H9 (cell line): ENCODE data around the gene COL23A1. TPM values are rescaled to one million over a fixed set of nuclear protein-coding genes. Genes with fewer than 3 reads are reported as not detected.

Source experiments
- DNase-seq: peaks from one replicate; pipeline ENCODE4 v3.0.0-alpha.2; 2017
- H2AFZ ChIP-seq: one replicate; pipeline ENCODE4 v1.6.1; 2013; ENCODE audit warnings: mild to moderate bottlenecking, low read length, control low read depth, moderate library complexity
- H2AK5ac ChIP-seq: 2 replicates; pipeline ENCODE4 v1.6.1; 2013; ENCODE audit warnings: low read length, control low read depth, mixed read lengths; ENCODE audit not compliant: insufficient read length
- H2BK120ac ChIP-seq: one replicate; pipeline ENCODE4 v1.6.1; 2013; ENCODE audit warnings: low read depth, mild to moderate bottlenecking, low read length, control low read depth, inconsistent platforms; ENCODE audit not compliant: poor library complexity, severe bottlenecking
- H2BK12ac ChIP-seq: 2 replicates; pipeline ENCODE4 v1.6.1; 2013; ENCODE audit warnings: low read length, control low read depth, mixed read lengths, low read depth; ENCODE audit not compliant: insufficient read length
- H2BK15ac ChIP-seq: 2 replicates; pipeline ENCODE4 v1.6.1; 2013; ENCODE audit warnings: low read depth, low read length, control low read depth
- H2BK20ac ChIP-seq: one replicate; pipeline ENCODE4 v1.6.1; 2013; ENCODE audit warnings: low read depth, mild to moderate bottlenecking, low read length, control low read depth, inconsistent platforms; ENCODE audit not compliant: poor library complexity, severe bottlenecking
- H2BK5ac ChIP-seq: 2 replicates; pipeline ENCODE4 v1.6.1; 2013; ENCODE audit warnings: low read length, control low read depth, mixed read lengths; ENCODE audit not compliant: insufficient read length
- H3K14ac ChIP-seq: 2 replicates; pipeline ENCODE4 v1.6.1; 2013; ENCODE audit warnings: low read length, control low read depth; ENCODE audit not compliant: insufficient read depth
- H3K18ac ChIP-seq: 2 replicates; pipeline ENCODE4 v1.6.1; 2013; ENCODE audit warnings: low read depth, mild to moderate bottlenecking, mixed read lengths, low read length, control low read depth; ENCODE audit not compliant: insufficient read length
- H3K23ac ChIP-seq: 2 replicates; pipeline ENCODE4 v1.6.1; 2013; ENCODE audit warnings: low read length, control low read depth, mixed read lengths, low read depth; ENCODE audit not compliant: insufficient read length
- H3K23me2 ChIP-seq: 2 replicates; pipeline ENCODE4 v1.6.1; 2013; ENCODE audit warnings: low read depth, mild to moderate bottlenecking, mixed read lengths, low read length, control low read depth; ENCODE audit not compliant: insufficient read length, poor library complexity, severe bottlenecking
- H3K27ac ChIP-seq: 2 replicates; pipeline ENCODE4 v1.5.1; 2013; ENCODE audit warnings: low read length, control low read depth, mixed read lengths, low read depth; ENCODE audit not compliant: insufficient read length
- H3K27me3 ChIP-seq: 2 replicates; pipeline ENCODE4 v1.6.1; 2013; ENCODE audit warnings: low read length, control low read depth, inconsistent platforms; ENCODE audit not compliant: insufficient read depth
- H3K4ac ChIP-seq: 2 replicates; pipeline ENCODE4 v1.6.1; 2013; ENCODE audit warnings: low read depth, mild to moderate bottlenecking, control low read depth, inconsistent platforms, low read length, moderate library complexity
- H3K4me1 ChIP-seq: 2 replicates; pipeline ENCODE4 v1.6.1; 2013; ENCODE audit warnings: low read length, control low read depth, inconsistent platforms; ENCODE audit not compliant: insufficient read depth
- H3K4me2 ChIP-seq: 2 replicates; pipeline ENCODE4 v1.6.1; 2013; ENCODE audit warnings: low read length, control low read depth, mixed read lengths; ENCODE audit not compliant: insufficient read length, insufficient read depth
- H3K56ac ChIP-seq: 2 replicates; pipeline ENCODE4 v1.6.1; 2013; ENCODE audit warnings: low read depth, mild to moderate bottlenecking, mixed read lengths, low read length, control low read depth; ENCODE audit not compliant: insufficient read length
- H3K79me1 ChIP-seq: 2 replicates; pipeline ENCODE4 v1.6.1; 2013; ENCODE audit warnings: low read depth, mild to moderate bottlenecking, moderate library complexity, low read length, control low read depth, inconsistent platforms; ENCODE audit not compliant: insufficient read depth, poor library complexity, severe bottlenecking
- H3K79me2 ChIP-seq: 2 replicates; pipeline ENCODE4 v1.6.1; 2013; ENCODE audit warnings: low read length, control low read depth, inconsistent platforms; ENCODE audit not compliant: insufficient read depth
- H3K9ac ChIP-seq: 2 replicates; pipeline ENCODE4 v1.6.1; 2013; ENCODE audit warnings: low read length, control low read depth, mixed read lengths; ENCODE audit not compliant: insufficient read length; ENCODE audit errors: extremely low read depth
- H3K9me3 ChIP-seq: one replicate; pipeline ENCODE4 v1.6.1; 2013; ENCODE audit warnings: low read depth, low read length, inconsistent platforms; ENCODE audit not compliant: control insufficient read depth
- H3T11ph ChIP-seq: one replicate; pipeline ENCODE4 v1.6.1; 2013; ENCODE audit warnings: mild to moderate bottlenecking, low read length, control low read depth, inconsistent platforms
- H4K20me1 ChIP-seq: one replicate; pipeline ENCODE4 v1.6.1; 2013; ENCODE audit not compliant: control insufficient read depth, insufficient read length, insufficient read depth
- H4K5ac ChIP-seq: 2 replicates; pipeline ENCODE4 v1.6.1; 2013; ENCODE audit warnings: low read depth, mild to moderate bottlenecking, mixed read lengths, low read length, control low read depth; ENCODE audit not compliant: insufficient read length
- H4K8ac ChIP-seq: replicated peaks from 2 replicates; pipeline ENCODE4 v1.6.1; 2013; ENCODE audit warnings: low read length, control low read depth, mixed read lengths, low read depth; ENCODE audit not compliant: insufficient read length
- H4K91ac ChIP-seq: 2 replicates; pipeline ENCODE4 v1.6.1; 2013; ENCODE audit warnings: low read depth, mild to moderate bottlenecking, moderate library complexity, mixed read lengths, low read length, control low read depth; ENCODE audit not compliant: insufficient read length
- H3K27ac Mint-ChIP-seq, 3 experiments: 2 replicates in 2 of 3; 3 replicates in 1 of 3; pipeline ENCODE4 v1.8.0; 2020 to 2021; ENCODE audit warnings: mixed read lengths in 3 of 3, mild to moderate bottlenecking in 1 of 3, moderate library complexity in 1 of 3
- H3K27me3 Mint-ChIP-seq: 2 replicates; pipeline ENCODE4 v1.8.0; 2021; ENCODE audit warnings: low read depth, mild to moderate bottlenecking, moderate library complexity, mixed read lengths
- H3K36me3 Mint-ChIP-seq, 3 experiments: 2 replicates in 2 of 3; 3 replicates in 1 of 3; pipeline ENCODE4 v1.8.0; 2020 to 2021; ENCODE audit warnings: low read depth in 3 of 3, mixed read lengths in 3 of 3; ENCODE audit not compliant: insufficient read depth in 1 of 3
- H3K4me1 Mint-ChIP-seq, 2 experiments: 2 replicates each; pipeline ENCODE4 v1.8.0; 2020; ENCODE audit warnings: mixed read lengths in 2 of 2
- H3K4me3 Mint-ChIP-seq, 2 experiments: 2 replicates in 1 of 2; 3 replicates in 1 of 2; pipeline ENCODE4 v1.8.0; 2020 to 2021; ENCODE audit warnings: mild to moderate bottlenecking in 2 of 2, mixed read lengths in 2 of 2, moderate library complexity in 1 of 2
- H3K9me3 Mint-ChIP-seq, 2 experiments: 2 replicates in 1 of 2; 3 replicates in 1 of 2; pipeline ENCODE4 v1.8.0; 2020; ENCODE audit warnings: mild to moderate bottlenecking in 2 of 2, mixed read lengths in 2 of 2, moderate library complexity in 1 of 2
- CTCF ChIP-seq: fragments of 200-600 bp; sonication (generic); conservative IDR thresholded peaks from 3 replicates; pipeline ENCODE4 v1.8.0; 2021; ENCODE audit warnings: antibody characterized with exemption, mild to moderate bottlenecking
- WGBS: extraction: QIAGEN DNeasy Blood & Tissue Kit; methylation state at CpG from one replicate; pipeline ENCODE4 v1.1.7; 2013; ENCODE audit warnings: missing lambda C conversion rate, low lambda C conversion rate, mixed read lengths; ENCODE audit not compliant: insufficient read length; ENCODE audit errors: extremely low coverage; 5-methylcytosine and 5-hydroxymethylcytosine counted together
- total RNA-seq: library from RNA; stranded (reverse); gene quantifications from 2 replicates; pipeline ENCODE4 v1.2.1, GENCODE V29; 2021

COL23A1 gene
- total RNA-seq, 1 experiment from 2014 or later: 2.6 TPM

- Histone ChIP-seq H3K27ac (no peak overlapping the region), H3K14ac (no peak overlapping the region), H2AK5ac (no peak overlapping the region), H2AFZ (no peak overlapping the region), H4K91ac (no peak overlapping the region), H3K56ac (no peak overlapping the region), H4K5ac (no peak overlapping the region), H3K18ac (no peak overlapping the region), H3K79me2 (no peaks in the 10 kb centered on the region), H2BK5ac (no peak overlapping the region), H3T11ph (no peak overlapping the region), H4K8ac (no peak overlapping the region), H3K9ac (no peak overlapping the region), H2BK120ac (no peak overlapping the region), H3K23ac (no peak overlapping the region), H4K20me1 (no peaks in the 10 kb centered on the region), H3K4ac (no peak overlapping the region), H3K79me1 (no peaks in the 10 kb centered on the region), H2BK12ac (no peak overlapping the region), H3K9me3 (no peaks in the 10 kb centered on the region), H3K4me1 (no peaks in the 10 kb centered on the region), H3K23me2 (no peaks in the 10 kb centered on the region), H3K27me3 (no peaks in the 10 kb centered on the region), H2BK15ac (no peak overlapping the region), H3K4me2 (no peak overlapping the region), H2BK20ac (no peak overlapping the region)
- no peak for DNase-seq
- Mint-ChIP-seq H3K36me3 (no peaks in the 10 kb centered on the region), H3K9me3 (no peaks in the 10 kb centered on the region), H3K4me1 (peaks cover 9 to 26% of the 10 kb centered on the region in 2 experiments), H3K27me3 (no peaks in the 10 kb centered on the region), H3K27ac (no peak overlapping the region; a peak in 2 of 7 replicates), H3K4me3 (no peak overlapping the region)
- no CpG with 5 or more reads among the region's 20 CpGs for WGBS
- TF ChIP-seq CTCF: no peak
Measured at GRCh38 chr5:178346607-178347334, 243.4 kb downstream of the COL23A1 start.
